ENCODE data around the gene ACTR6. TPM values are rescaled to one million over a fixed set of nuclear protein-coding genes. Genes with fewer than 3 reads are reported as not detected.

The ACTR6 gene
- total RNA-seq, 1 donor from 2014 or later = 36.0 TPM

DNA sequence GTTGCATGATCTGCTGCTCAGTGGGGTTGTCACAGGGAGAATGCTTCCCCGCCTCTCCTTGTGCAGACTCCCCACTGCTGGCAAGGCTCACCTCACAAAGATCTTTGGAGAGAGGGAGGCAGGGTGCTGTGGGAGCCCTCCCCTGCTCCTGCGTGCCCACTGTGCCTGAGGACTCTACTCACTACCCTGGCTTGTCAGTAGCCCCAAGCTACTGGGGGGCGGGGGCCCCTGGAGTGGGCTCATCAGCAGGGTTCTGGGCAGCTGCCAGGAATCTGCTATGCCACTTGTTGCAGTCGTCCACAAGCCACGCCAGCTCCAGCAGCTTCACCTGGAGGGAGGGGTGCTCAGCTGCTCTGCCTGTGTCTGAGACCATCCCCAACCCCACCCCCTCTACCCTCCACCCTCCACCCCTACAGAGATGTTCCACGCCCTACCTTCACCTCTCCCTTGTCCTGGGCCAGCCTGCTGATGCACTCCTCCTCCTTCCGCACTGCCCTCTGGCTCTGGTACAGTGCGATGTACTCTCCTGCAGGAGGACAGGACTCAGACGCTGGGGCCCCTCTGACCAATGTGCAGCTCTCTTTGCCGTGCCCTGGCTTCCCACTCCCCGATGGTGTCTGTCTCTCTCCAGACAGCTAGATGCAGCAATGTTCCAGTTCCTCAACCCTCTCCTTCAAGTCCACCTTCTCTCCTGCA is 43.7 kb upstream of the ACTR6 start:
- Mint-ChIP-seq H3K4me3 (ENCODE audit: unreplicated experiment) (no peak overlapping the region), H3K36me3 (ENCODE audit: unreplicated experiment) (no peaks in the 10 kb centered on the region), H3K4me1 (ENCODE audit: low read depth, unreplicated experiment) (peaks cover 2% of the 10 kb centered on the region), H3K27me3 (ENCODE audit: unreplicated experiment) (peaks cover 1% of the 10 kb centered on the region), H3K27ac (ENCODE audit: unreplicated experiment) (no peak overlapping the region), H3K9me3 (ENCODE audit: unreplicated experiment) (peaks cover 2% of the 10 kb centered on the region)
- no peak for DNase-seq
- TF ChIP-seq, protein P1, sequence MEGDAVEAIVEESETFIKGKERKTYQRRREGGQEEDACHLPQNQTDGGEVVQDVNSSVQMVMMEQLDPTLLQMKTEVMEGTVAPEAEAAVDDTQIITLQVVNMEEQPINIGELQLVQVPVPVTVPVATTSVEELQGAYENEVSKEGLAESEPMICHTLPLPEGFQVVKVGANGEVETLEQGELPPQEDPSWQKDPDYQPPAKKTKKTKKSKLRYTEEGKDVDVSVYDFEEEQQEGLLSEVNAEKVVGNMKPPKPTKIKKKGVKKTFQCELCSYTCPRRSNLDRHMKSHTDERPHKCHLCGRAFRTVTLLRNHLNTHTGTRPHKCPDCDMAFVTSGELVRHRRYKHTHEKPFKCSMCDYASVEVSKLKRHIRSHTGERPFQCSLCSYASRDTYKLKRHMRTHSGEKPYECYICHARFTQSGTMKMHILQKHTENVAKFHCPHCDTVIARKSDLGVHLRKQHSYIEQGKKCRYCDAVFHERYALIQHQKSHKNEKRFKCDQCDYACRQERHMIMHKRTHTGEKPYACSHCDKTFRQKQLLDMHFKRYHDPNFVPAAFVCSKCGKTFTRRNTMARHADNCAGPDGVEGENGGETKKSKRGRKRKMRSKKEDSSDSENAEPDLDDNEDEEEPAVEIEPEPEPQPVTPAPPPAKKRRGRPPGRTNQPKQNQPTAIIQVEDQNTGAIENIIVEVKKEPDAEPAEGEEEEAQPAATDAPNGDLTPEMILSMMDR (IDR thresholded peaks at IDR 0.05; ENCODE audit: partially characterized antibody, unreplicated experiment) = no peak

DNA sequence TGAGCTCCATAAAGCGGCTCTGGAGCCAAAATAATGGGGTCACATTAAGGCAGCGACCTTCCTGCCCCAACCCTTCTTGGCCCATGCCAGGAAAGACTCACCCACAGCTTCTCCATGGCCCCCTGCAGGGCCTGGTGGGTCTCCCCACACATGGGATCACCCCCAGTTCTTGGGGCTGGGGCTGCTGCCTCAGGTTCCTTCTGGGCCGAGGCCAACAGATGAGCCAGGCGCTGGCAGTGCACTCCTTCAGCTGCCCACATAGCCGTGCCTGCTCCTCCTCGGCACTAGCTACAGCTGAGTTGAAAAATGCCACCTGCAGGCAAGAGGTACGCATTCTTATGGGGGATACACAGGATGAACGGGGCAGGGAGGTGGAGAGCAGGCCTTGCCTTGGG is 43.2 kb upstream of the ACTR6 start:
- Mint-ChIP-seq H3K27me3 (ENCODE audit: unreplicated experiment) (peaks cover 1% of the 10 kb centered on the region), H3K4me1 (ENCODE audit: low read depth, unreplicated experiment) (peaks cover 2% of the 10 kb centered on the region), H3K4me3 (ENCODE audit: unreplicated experiment) (no peak overlapping the region), H3K27ac (ENCODE audit: unreplicated experiment) (no peak overlapping the region), H3K9me3 (ENCODE audit: unreplicated experiment) (peaks cover 2% of the 10 kb centered on the region), H3K36me3 (ENCODE audit: unreplicated experiment) (no peaks in the 10 kb centered on the region)
- no peak for DNase-seq
- TF ChIP-seq, protein P1 (IDR thresholded peaks at IDR 0.05; ENCODE audit: partially characterized antibody, unreplicated experiment) = no peak

DNA sequence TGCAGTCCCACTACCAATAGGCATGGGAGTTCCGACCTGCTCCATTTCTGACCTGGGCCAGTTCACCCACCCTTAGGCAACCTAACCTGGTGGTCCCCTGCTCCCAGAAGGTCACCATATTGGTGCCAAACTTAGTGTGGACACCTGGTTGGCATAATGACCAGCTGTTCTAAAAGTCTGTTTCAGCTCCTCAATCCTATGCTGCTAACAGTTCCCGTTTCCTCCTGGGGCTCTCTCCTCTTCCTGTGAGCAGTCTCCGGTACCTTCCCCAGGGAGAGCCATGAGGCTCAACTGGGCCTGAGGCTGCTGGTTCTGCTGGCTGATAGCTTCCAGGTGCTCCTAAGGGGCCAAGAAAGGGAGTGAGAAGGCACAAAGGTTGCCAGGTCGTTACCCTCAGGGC is 42.1 kb upstream of the ACTR6 start:
- H3K9me3 Mint-ChIP-seq (ENCODE audit: unreplicated experiment) = peaks cover 2% of the 10 kb centered on the region
- H3K27ac Mint-ChIP-seq (ENCODE audit: unreplicated experiment) = no peak overlapping the region
- H3K4me1 Mint-ChIP-seq (ENCODE audit: low read depth, unreplicated experiment) = peaks cover 3% of the 10 kb centered on the region
- no peak overlapping the region for H3K4me3 Mint-ChIP-seq (ENCODE audit: unreplicated experiment)
- TF ChIP-seq, protein P1 (IDR thresholded peaks at IDR 0.05; ENCODE audit: partially characterized antibody, unreplicated experiment) = no peak
- no peaks in the 10 kb centered on the region for H3K36me3 Mint-ChIP-seq (ENCODE audit: unreplicated experiment)
- DNase-seq = no peak
- peaks cover 1% of the 10 kb centered on the region for H3K27me3 Mint-ChIP-seq (ENCODE audit: unreplicated experiment)

DNA sequence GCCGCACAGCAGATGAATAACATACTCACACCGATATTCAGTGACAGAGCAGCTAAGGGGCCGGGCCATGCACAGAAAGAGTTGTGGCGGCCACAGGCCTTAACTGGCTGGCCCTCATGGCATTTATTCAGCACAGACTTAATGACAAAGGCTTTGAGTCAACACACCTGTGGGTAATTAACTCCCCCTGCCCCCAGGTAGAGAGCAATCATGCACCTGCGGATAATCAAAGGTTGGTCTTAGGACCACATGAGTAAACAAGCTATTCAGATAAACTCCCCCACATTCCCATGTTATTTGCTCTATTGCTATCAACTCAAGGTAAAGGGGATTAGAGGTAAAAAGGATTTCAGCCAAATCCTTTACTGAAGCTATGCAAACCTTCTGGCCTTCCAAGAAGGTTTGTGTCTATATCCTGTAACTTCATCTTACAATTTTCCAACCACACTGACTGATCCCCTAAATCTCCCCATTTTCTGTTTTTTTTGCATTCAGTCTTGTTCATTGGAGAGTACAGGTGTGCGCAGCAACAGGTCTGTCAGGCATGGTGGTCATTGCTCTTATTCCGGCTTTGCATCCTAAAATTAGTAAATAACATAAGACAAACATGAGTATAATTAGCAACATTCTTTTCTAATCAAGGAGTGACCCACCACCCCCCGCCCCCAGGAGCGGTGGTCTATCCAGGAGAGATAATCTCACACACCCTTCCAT is 41.1 kb upstream of the ACTR6 start:
- Mint-ChIP-seq H3K9me3 (ENCODE audit: unreplicated experiment) (peaks cover 2% of the 10 kb centered on the region), H3K27ac (ENCODE audit: unreplicated experiment) (no peak overlapping the region), H3K36me3 (ENCODE audit: unreplicated experiment) (no peaks in the 10 kb centered on the region), H3K4me3 (ENCODE audit: unreplicated experiment) (no peak overlapping the region), H3K4me1 (ENCODE audit: low read depth, unreplicated experiment) (peaks cover 4% of the 10 kb centered on the region), H3K27me3 (ENCODE audit: unreplicated experiment) (peaks cover 1% of the 10 kb centered on the region)
- TF ChIP-seq, protein P1 (IDR thresholded peaks at IDR 0.05; ENCODE audit: partially characterized antibody, unreplicated experiment) = no peak
- DNase-seq = no peak

Measured in glutamatergic neuron (in vitro differentiated cells).